Uterus (tissue), 2 donors: ENCODE data around the gene MYH10.

Experiments
- POLR2A ChIP-seq, 2 donors: fragments of 450-650 bp; IDR thresholded peaks; one replicate each; pipeline ENCODE4 v1.6.1; 2016; ENCODE audit warnings: antibody characterized with exemption in 2 of 2, mild to moderate bottlenecking in 1 of 2, moderate library complexity in 1 of 2
- TF ChIP-seq, protein P1 (sequence below), 4 experiments: fragments of 200-600 bp in 2 of 4; fragments of 450-650 bp in 2 of 4; sonication (generic) in 2 of 4; IDR thresholded peaks; one replicate each; pipeline ENCODE4 v1.5.1; 2016 to 2019; ENCODE audit warnings: antibody characterized with exemption in 4 of 4, mild to moderate bottlenecking in 2 of 4, moderate library complexity in 1 of 4

DNA sequence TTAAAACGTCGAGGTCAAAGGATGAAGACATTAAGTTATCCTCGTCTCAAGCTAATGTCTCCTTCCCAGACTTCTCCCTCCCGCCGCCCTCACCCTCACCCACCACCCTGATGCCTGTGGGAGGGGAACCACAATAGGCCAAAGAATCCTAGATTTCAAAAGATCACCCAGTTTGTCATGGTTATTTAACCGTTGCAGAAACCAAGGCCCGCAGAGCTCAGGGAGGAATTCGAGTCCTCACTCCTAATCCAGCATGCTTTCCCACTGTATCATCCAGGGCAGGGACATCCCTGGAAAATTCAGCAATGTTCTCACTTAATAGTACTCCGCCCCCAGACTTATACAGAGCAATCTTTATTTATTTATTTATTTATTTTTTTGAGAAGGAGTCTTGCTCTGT lies 41.8 kb upstream of the MYH10 start:
- no peak for TF ChIP-seq POLR2A (IDR thresholded peaks at IDR 0.05)
- TF ChIP-seq, protein P1, sequence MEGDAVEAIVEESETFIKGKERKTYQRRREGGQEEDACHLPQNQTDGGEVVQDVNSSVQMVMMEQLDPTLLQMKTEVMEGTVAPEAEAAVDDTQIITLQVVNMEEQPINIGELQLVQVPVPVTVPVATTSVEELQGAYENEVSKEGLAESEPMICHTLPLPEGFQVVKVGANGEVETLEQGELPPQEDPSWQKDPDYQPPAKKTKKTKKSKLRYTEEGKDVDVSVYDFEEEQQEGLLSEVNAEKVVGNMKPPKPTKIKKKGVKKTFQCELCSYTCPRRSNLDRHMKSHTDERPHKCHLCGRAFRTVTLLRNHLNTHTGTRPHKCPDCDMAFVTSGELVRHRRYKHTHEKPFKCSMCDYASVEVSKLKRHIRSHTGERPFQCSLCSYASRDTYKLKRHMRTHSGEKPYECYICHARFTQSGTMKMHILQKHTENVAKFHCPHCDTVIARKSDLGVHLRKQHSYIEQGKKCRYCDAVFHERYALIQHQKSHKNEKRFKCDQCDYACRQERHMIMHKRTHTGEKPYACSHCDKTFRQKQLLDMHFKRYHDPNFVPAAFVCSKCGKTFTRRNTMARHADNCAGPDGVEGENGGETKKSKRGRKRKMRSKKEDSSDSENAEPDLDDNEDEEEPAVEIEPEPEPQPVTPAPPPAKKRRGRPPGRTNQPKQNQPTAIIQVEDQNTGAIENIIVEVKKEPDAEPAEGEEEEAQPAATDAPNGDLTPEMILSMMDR (IDR thresholded peaks at IDR 0.05), result no peak
